Measurements from ENCODE around the gene FUNDC2.
A peak's percentile ranks its signal among the peaks of the same experiment; 100 is the strongest.

FUNDC2 gene

DNA sequence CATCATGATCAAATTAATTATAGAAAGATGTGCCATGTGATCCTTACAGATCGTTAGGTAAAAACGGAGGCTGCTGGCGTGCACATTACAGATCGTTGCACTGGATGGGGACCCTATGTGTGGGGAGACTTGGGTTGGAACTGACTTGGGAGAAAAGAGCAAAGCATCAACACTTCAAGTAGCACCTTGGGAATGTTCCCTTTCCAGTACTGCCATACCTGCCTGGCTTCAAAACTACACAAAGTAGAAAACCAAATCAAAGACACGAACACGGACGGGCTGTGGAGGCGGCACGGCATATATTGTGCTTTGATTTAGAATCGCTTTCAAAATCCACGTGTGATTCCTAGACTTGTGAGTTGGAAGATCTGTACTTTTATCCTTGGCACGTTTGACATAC lies 43.4 kb downstream of the FUNDC2 start:
- no peak for TF ChIP-seq CTCF (IDR thresholded peaks at IDR 0.05; ENCODE audit: low read depth, low read length, missing control alignments)
- peak overlapping the region; percentile 59 for H3K4me3 ChIP-seq (ENCODE audit: low read depth, low read length)
- no peak for DNase-seq (ENCODE audit: low read depth)

GRCh38 chrX:155070663-155070974 lies 44.0 kb downstream of the FUNDC2 start:
- DNase-seq (ENCODE audit: low read depth), result no peak
- peak overlapping the region; percentile 59 for H3K4me3 ChIP-seq (ENCODE audit: low read depth, low read length)
- TF ChIP-seq CTCF (IDR thresholded peaks at IDR 0.05; ENCODE audit: low read depth, low read length, missing control alignments), result no peak

- TF ChIP-seq CTCF (IDR thresholded peaks at IDR 0.05; ENCODE audit: low read depth, low read length, missing control alignments), result no peak
- peak; percentile 43 for DNase-seq (ENCODE audit: low read depth)
- H3K4me3 ChIP-seq (ENCODE audit: low read depth, low read length), result peak within 1 kb of the TSS; percentile 72
Measured at GRCh38 chrX:155070975-155071693, 44.5 kb downstream of the FUNDC2 start, which contains the start of the genes BRCC3, CMC4 and MTCP1. Gene BRCC3 (plus strand): TSS chrX:155071508. CDS start chrX:155071528, 20 bp downstream. Gene CMC4 (minus strand): TSS chrX:155071136. CDS start chrX:155064023, 7,113 bp downstream. Gene MTCP1 (minus strand): TSS chrX:155071136. CDS start chrX:155066010, 5,126 bp downstream.

GRCh38 chrX:155071694-155072280 lies 45.1 kb downstream of the FUNDC2 start:
- no peak for DNase-seq (ENCODE audit: low read depth)
- H3K4me3 ChIP-seq (ENCODE audit: low read depth, low read length), result peak overlapping the region; percentile 72
- no peak for TF ChIP-seq CTCF (IDR thresholded peaks at IDR 0.05; ENCODE audit: low read depth, low read length, missing control alignments)

GRCh38 chrX:155086202-155086840 lies 59.7 kb downstream of the FUNDC2 start:
- TF ChIP-seq CTCF (IDR thresholded peaks at IDR 0.05; ENCODE audit: low read depth, low read length, missing control alignments), result peak; percentile 54
- H3K4me3 ChIP-seq (ENCODE audit: low read depth, low read length), result no peak overlapping the region
- no peak for DNase-seq (ENCODE audit: low read depth)

DNA sequence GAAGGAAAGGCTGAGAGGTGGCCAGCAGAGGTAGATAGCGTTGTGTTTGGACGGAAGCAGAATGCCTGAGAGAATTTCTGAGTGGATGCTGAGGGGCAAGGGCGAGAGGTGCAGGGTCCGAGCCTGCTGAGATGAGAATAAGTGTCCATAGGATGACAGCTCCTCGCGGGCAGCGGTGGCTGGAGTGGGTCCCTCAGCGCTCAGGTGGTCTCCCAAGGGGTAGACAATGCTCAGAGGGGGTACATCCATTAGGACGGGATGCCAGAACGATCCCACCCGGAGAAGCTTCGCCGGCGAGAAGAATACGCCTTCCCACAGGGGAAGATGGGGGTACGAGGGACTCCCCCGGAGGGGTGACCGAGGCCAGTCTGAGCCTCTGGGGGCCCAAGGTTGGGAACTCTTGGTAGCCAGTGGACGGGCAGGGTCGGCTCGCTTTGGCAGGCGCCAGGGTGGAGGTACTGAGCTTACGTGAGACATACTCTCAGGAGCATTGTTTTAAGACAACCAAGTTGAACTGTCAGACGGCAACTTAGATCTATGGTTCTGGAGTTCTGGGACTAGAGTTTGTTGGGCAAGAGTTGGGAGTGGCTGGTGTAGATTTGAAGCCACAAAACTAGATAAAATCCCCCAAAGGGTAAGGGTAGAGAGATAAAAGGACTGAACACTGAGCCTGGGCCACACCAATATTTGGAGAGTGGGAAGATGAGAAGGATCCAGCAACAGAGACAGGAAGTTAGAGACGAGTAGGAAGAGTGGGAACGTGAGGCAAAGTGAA lies 60.5 kb downstream of the FUNDC2 start:
- H3K4me3 ChIP-seq (ENCODE audit: low read depth, low read length), result no peak overlapping the region
- TF ChIP-seq CTCF (IDR thresholded peaks at IDR 0.05; ENCODE audit: low read depth, low read length, missing control alignments), result no peak
- no peak for DNase-seq (ENCODE audit: low read depth)
